HG03097 (cell line): Measurements from ENCODE around the gene LRIG1.
A peak's percentile ranks its signal among the peaks of the same experiment; 100 is the strongest.

Experiments
- ATAC-seq: cut with Tn5 transposase; IDR thresholded peaks from one replicate; pipeline ENCODE4 v1.9.1; 2021; ENCODE audit not compliant: unreplicated experiment, low FRiP score

The LRIG1 gene

GRCh38 chr3:66470956-66471686 is 29.7 kb downstream of the LRIG1 start:
- ATAC-seq, result no peak

- no peak for ATAC-seq
These were observed 30.5 kb downstream of the LRIG1 start for GRCh38 chr3:66470285-66470684.

DNA sequence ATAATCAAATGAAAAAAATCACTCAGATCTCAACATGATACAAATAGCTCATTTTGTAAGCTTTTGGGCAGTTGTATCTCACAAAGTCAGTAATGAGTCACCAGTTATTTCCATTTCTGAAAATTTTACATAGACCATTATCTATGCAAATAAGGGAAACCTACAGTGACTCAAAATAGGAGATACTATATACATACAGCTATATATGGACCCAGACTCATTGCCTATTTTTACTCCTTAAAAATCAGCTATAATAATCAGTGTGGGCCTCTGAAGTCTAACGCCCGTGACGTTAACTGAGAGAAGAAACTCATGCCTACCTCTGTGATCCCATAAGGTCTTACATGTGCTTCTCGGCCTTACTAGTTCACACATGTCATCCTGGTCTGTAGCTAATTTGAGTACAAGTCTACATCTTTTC is 31.6 kb downstream of the LRIG1 start:
- peak; percentile 47 for ATAC-seq

- ATAC-seq, result no peak
These were observed 32.7 kb downstream of the LRIG1 start for GRCh38 chr3:66467996-66468735.

DNA sequence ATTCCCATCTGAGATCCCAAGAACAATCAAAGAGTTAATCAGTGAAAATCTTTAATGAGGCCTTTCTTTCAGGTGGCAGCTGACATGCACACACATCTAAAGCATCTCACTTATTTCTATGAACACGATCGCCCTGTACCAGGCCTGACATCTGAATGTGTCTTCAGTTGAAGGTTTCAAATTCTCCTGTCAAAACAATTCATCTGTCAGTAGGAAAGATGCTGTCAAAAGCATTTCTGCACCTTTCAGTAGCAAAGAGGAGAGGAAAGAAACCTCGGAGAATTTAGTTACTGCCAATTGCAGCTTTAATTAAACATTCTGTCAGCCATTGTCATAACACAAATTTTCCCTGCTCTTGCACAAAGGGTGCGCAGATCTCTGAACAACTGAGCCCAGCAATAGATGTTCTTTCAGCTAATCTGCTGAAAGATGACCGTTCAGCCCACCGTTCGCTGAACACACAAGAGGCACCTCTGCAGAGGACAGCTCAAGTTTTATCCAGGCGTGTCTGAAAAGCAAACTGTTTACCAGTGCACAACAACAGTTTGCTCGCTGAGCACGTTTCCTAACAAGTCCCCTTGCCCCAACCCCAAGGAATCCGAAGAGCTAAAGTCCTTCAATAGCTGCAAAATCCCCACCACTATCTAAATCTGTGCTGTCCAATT is 34.1 kb downstream of the LRIG1 start:
- ATAC-seq, result no peak

DNA sequence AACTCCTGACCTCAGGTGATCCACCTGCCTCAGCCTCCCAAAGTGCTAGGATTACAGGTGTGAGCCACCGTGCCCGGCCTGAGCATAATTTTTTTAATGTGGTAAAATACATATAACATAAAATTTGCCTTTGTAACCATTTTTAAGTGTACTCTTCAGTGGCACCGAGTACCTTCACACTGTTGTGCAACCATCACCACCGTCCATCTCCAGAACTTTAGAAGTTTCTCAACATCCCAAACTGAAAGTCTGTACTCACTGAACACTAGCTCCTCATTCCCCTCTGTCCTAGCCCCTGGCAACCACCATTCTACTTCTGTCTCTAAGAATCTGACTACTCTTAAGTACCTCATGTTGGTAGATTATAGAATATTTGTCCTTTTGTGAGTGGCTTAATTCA is 35.2 kb downstream of the LRIG1 start:
- ATAC-seq, result no peak

- no peak for ATAC-seq
These were observed 35.8 kb downstream of the LRIG1 start for GRCh38 chr3:66465034-66465433.

GRCh38 chr3:66464512-66464894 is 36.3 kb downstream of the LRIG1 start:
- no peak for ATAC-seq

GRCh38 chr3:66463730-66464511 is 36.9 kb downstream of the LRIG1 start:
- no peak for ATAC-seq

DNA sequence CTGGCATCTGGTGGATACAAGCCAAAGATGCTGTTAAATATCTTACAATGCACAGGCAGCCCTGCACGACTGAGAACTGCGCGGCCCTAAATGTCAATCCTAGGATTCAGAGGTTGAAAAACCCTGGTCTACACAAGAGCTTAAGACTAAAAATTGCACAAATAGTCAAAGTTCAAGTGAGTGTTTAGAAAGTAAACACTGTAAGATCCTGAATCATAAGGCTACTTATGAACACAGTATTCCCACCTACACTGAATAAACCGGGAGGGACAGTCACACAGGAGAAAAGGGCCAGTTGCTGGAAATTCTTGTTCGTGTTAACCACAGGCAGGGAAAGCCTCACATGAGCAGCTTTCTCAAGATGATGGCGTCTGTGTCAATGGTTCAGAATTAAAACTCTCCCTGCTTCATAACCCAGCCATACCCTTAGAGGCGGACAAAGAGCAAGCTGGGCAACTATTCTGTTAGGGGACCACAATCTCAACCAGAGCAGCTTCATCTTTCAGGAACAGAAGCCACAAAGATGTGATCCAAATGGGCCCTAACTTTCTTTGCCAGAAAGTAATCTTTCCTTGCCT is 37.7 kb downstream of the LRIG1 start:
- ATAC-seq, result no peak

DNA sequence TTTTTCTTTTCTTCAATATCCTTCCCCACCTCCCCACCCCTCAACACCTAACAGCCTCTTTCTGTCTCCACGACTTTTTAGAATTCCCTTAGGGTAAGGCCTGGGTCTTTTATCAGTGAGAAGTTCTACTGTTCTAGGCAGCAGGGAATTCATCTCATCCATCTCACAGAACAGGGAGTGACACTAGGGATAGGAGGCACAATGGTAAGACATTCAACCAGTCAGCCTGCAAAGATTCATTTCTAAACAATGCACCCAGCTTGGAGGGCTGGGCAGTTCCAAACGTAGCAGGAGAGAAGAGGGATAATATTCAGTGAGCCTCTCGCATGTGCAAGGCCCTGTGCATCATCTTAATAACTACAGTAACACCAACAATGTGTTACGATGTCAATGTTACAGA is 43.6 kb downstream of the LRIG1 start:
- ATAC-seq, result no peak

DNA sequence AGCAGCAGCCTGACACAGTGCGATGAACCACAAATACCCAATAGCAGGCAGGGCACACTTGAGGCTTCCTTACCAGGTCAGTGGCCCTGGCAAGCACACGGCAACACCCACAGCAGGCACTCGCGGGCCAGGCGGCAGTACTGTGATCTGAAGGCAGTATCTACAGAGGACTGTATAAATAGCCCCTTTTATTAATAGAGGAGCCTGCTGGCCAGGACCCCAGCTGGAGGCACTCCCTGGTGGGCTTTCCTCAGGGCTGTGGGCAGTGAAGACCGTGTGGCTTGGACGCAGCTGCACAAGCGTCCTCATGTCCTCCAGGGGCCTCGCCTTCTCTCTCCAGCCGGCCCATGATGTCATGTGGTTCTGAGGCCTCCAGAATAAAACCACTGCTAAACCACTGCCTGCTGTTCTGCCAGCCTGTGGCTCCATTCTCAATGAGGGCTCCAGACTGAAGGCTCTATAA is 44.1 kb downstream of the LRIG1 start:
- no peak for ATAC-seq

GRCh38 chr3:66454464-66454859 is 46.4 kb downstream of the LRIG1 start:
- no peak for ATAC-seq

DNA sequence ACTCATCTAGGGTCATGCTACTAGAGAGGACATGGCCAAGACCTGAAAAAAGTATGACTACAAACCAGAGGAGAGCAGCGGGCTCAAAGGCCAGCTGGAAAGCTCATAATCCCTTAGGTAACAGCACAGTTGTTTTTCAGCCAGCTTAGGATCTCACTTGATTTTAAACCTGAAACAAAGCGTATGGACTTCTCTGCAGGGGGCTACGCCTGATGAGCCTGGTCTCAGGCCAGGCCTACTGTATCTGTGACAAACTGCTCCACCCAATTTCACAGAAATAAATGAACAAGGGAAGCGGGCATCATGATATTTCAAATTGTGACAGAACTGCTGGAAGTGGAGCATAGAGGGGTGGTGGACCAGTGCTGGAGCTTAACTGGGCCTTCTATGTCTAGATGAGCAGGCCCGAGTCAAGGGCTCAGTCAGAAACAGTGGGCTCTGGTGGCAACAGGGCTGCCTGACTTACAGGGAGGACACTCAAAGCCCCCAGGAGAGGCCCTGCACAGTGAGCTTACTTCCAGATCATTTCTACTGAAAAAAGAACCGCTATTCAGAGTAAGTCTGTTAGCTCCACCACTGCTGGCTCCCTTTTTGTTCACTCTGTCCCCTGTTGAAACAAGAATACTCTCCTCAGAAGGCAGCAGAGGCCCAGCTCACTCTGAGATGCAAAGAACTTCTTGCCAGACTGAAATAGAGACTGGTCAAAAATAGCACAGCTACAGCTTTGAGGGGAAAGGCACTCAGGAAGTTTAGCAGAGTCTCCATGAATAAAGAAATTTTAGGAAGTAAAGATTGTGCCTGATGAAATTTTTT is 47.0 kb downstream of the LRIG1 start:
- no peak for ATAC-seq

GRCh38 chr3:66452303-66453011 is 48.4 kb downstream of the LRIG1 start:
- no peak for ATAC-seq

GRCh38 chr3:66451766-66452165 is 49.1 kb downstream of the LRIG1 start:
- ATAC-seq, result no peak

DNA sequence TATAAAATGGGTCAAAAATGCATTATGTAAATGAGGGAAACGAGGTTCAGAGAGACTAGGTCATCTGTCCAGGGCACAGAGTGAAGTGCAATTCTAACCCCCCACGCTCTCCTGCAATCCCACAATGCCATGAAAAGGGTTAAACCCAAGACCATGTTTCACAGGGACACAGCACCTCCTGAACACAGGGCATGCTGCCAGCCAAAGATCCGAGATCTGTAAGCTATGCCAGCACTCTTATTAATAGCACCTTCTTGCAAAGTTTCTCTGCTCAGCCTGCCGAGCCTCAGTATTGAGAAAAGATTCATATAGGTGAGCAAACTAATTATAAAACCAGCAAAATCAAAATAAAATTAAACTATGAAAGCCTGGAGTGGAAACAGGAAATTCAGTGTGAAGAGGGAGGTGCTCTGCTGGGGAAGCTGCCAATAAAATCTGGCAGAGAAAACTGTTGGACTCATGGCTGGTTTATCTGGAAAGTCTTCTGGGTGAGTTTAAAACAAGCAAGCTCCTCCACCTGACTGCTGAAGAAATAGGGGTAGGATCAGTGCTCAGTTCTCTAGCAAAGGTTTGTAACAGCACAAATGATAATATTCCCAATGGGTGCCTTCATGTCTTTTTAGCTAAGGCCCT is 50.3 kb downstream of the LRIG1 start:
- ATAC-seq, result no peak

- ATAC-seq, result no peak
These were observed 51.3 kb downstream of the LRIG1 start for GRCh38 chr3:66449411-66449974.
